ENCODE results near the gene LYSET.
A peak's percentile ranks its signal among the peaks of the same experiment; 100 is the strongest.
"Not testable (repeated sequence)": the region's sequence is repeated elsewhere in the genome, so short reads cannot be mapped to it uniquely, and the experiment has no call there.

Gene LYSET, protein sequence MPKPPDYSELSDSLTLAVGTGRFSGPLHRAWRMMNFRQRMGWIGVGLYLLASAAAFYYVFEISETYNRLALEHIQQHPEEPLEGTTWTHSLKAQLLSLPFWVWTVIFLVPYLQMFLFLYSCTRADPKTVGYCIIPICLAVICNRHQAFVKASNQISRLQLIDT

DNA sequence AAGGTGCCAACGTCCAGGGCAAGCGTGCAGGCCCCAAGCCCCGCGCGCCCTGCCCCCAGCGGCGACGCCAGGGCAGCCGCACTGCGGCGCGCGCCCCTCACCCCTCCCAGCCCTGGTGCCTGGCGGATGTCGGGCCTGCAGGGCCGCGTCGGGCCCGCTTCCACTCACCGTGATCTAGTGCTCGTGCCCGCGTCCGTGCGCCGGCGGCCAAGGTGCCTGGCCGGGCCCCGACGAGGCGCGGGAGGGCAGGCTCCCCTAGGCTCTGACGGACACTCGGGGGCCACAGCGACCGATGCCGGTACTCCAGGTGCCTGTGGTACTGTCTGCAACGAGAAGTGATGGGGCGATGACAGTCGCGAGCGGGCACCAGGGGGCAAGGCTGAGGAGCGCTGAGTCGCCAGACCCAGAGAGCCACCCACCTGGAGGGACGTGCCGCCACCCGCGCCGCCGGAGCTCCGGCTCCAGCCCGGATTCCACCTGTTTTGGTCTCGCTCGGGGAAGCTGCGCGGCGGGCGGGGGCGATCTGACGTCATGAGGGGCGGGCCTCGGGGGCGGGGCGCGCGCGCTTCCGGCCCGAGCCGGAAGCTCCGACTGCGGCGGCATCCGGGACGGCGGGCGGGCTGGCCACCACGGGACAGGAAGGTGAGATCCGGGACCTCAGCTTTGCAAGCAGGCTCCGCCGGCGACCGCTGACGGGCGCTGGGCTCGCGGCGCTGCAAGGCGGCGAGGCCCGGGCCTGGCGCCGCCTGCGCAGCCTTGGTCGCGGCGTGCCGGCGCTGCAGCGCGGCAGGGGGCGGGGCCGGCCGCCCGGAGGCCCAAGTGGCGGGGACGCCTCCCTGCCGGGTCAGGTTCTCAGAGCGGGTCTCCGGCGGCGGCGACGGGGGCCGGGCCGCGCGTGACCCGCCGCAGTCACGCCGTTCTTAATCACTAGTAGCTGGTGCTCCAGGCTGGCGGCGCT lies at the start of gene LYSET, which contains the start of gene MOAP1:
LYSET (plus strand) TSS at position 927 of the 958 bp plus-strand sequence. CDS start 89 bp downstream, outside the sequence.
MOAP1 (minus strand) TSS at position 507 of the 958 bp plus-strand sequence. CDS start 655 bp downstream, outside the sequence.
- peak; percentile 88 for DNase-seq

DNA sequence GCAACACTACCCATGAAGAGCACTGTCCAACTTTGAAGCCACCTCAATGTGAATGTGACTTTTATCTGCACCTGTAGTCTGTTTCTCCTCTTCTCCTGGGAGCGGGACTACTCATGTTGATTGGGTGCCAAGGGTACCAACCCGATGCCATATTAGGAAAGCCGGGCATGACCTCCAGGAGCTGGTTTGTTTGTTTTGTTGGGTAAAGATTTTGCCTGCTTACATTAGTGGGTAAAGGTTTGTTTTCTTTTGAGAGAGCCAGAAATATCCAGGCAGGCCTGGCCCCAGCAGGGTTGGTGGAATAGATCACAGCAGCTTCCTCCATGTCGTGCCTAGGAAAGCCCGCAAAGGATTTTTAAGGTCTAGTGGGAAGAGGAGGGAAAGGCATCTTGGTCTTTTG lies 49.7 kb upstream of the LYSET start:
- no peak for DNase-seq

DNA sequence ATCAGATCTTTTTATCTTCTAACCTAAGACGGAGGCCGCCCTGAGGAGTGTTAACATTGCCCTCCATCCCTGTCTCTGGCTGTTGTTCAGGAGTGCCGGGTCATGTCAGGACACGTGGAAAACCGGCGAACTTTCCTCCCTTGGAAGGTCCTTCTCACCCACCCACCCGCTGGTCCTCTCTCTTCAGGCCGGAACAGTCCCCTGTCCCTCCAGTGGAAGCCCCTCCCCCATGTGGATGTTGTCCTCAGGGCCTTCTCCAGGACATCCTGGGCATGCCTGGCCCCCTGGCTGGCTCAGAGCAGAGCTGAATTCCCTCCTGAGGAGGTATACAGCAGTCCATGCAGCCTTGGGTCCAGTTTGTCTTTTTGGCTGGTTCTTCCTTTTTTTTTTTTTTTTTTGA lies 49.1 kb upstream of the LYSET start:
- no peak for DNase-seq

DNA sequence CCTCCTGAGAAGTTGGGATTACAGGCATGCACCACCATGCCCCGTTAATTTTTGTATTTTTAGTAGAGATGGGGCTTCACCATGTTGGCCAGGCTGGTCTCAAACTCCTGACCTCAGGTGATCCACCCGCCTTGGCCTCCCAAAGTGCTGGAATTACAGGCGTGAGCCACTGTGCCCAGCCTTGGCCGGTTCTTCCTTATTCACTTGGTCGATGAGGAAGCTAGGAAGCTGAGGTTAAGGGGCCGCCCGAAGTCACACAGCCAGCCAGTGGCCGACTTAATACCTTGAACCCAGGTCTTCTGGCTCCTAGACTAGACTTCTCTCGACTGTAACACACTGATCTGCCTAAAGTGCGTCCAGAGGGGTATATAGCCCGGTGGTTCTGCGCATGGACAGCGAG lies 48.6 kb upstream of the LYSET start:
- DNase-seq, result not testable (repeated sequence)

DNA sequence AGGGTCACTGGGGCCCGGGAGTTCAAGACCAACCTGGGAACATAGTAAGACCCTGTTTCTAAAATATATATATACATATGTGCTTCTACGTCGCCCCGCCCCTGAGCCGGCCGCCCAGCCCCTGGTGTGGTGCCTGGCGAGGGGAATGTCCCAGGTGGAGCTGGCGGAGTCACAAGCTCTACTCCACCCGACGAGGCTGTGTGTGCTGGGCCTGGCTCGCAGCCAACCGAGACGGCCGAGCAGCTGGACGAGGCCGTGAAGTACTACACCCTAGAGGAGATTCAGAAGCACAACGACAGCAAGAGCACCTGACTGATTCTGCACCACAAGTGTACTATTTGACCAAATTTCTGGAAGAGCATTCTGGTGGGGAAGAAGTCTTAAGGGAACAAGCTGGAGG lies 47.3 kb upstream of the LYSET start:
- no peak for DNase-seq

DNA sequence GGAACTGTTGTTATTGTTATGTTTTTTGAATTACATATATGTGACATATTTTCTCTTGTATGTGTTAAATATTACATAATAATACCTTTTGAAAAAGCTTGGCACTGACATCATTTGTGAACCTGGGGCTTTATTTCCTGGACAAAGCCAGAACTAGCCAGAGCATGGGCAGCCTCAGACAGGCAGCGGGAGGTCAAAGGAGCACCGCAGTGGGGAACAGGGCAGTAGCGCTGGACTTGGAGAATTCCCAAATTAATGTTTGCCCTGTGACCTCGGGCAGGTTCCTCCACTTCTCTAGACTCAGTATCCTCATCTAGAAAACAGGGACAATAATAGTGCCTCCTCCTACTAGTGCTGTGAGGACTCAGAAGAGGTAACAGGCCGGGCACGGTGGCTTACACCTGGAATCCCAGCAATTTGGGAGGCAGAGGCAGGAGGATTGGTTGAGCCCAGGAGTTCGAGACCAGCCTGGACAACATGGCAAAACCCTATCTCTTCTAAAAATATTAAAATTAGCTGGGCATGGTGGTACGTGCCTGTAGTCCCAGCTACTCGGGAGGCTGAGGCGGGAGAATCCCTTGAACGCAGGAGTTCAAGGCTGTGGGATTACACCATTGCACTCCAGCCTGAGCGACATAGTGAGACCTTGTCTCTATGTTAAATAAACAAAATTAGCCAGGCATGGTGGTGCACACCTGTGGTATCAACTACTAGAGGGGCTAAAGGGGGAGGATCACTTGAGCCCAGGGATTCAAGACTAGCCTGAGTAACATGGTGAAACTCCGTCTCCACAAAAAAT lies 42.1 kb upstream of the LYSET start:
- no peak for DNase-seq

DNA sequence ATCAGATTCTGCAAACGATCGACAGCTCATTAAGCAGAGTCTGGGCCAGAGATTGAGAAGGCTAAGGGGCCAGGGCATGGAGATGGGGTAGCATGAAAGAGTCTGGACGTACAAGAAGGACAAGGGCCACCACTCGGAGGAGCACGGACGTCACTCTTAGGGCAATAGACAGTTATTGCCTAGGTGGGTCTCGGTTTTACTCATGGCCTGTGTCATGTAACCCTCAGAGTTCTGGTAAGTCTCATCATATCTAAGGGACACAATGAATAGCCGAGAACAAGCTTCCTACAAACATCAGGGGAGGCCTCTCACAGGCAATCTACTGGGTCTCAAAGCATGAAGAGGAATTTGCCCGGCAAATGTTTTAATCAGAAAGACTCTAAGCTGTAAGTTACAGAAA lies 39.0 kb upstream of the LYSET start:
- no peak for DNase-seq

DNA sequence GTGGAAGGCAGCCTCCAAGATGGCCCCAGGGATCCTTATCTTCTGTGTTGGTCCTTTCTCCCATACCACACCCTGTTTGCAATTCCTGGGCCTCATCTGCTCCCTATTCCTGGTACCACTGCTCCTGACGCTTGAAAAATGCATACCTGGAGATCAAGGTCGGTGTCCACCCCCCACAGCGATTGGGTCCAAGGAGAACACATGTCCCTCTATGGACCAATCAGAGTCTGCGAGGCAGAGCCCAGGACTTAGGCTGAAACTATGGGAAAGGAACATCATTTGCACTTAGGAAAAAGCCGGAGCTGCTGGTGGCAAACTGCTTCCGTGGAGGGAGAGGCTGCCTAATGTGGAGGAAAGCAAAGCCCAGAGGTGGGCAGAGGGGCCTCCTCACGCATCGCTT lies 36.1 kb upstream of the LYSET start:
- no peak for DNase-seq

DNA sequence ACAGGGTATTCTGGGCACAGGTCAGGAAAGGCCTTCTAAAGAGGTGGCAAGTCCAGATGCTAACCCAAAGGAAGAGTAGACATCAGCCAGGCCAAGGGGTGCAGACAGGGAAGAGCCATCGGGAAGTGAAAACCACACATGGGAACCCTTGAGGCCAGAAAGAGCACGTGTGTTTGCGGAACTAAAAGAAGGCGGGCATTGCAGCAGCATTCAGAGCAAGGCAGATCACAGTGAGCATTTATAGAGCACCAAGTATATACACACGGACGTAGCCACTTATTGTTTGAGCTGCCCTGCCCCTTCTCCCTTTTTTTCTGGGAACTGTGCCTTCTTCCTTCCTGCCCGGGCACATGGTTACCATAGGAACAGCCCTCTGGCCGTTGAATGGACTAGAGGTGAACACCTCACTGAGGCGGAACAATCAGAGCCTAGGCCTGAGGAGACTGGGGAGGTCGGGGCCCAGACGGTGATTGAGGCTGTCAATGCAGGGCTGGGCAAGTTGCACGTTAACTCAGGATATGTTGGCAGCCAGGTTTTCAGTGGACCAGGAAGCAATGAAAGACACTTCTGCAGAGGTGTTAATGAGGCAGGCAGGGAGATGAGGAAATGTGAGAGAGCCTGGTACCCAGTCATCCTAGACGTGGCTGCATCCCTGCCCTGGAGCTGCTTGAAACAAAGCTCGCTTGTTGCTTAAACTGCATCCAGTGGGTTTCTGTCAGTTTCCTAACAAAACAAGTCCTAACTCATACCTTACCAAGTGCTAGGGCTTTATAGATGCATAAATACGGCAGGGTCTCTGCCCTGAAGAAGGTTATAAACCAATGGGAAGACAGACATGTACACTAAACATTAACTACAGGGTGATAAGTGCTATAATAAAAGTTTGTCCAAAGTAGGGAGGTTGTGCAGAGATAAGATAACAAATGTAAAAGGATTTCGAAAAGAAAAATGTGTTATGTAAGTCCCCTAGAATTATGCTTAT lies 34.6 kb upstream of the LYSET start:
- no peak for DNase-seq

DNA sequence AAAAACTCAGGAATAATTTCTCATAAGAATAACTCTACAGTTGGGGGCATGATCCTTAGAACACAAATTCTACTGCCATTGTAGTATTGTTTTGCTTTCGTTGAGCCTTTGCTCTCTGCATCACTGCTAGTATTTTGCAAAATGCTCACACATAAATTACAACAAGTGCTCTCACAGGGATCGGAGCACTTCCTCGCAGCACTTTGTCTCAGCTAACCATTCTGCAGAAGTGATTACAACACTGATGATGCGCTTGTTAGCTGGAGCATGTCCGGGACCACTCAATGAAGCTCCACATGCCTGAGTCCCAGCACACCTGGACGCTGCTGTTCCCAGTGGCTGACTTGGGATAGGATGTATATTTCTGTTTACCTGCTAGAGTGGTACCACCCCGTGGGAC lies 32.0 kb upstream of the LYSET start:
- DNase-seq, result no peak

DNA sequence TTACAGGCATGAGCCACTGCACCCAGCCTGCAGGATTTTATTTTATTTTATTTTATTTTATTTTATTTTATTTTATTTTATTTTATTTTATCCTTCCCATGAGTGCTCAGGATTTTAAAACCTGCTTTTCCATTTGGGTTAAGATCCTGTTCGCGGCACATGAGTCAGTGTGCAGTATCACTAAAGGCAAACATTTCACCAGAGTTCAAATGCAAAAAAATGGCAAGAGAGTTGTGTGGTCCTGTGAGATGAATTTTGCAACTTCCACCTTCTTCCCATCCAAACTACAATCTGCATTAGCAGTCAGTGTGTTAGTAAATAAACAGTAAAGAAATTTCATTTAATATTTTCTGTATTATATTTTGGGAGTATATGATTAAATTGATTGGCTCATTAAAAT lies 29.4 kb upstream of the LYSET start:
- no peak for DNase-seq

DNA sequence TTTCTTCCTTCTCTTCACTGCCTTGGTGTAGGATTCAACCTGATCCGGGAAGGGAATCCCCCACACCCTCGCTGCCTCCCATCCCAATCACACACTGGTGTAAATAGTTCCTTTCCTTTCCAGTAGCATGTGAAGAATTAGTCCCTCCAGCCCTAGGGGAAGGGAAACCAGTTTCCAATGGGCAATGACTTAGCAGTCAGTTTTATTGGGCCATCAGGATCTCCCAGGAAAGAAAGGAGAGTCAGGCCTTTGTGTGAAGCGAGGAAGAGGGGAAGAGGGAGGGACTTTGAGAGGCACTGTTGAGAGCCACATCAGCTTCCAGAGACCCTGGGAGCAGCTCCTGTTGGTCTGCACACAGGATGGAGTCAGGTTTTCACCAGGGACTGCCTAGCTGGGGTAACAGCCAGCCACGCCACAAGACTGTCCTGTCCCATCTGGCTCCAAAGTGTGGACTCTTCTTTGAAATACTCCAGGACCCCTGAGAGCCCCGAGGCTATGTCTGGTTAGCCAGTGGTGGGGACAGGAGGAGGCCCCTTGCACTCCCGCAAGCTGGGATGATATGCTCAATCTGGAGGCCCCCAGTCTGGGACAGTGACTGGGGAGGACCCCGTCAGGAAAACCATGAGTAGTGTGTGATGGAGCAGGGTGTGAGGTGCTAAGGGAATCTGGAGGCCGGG lies 28.3 kb upstream of the LYSET start:
- no peak for DNase-seq

DNA sequence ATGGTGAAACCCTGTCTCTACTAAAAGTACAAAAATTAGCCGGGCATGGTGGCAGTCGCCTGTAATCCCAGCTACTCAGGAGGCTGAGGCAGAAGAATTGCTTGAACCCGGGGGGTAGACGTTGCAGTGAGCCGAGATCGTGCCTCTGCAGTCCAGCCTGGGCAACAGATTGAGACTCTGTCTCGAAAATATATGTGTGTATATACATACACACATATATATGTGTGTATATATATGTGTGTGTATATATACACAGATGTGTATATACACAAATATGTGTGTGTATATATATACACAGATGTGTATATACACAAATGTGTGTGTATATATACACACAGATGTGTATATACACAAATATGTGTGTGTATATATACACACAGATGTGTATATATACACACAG lies 26.8 kb upstream of the LYSET start:
- not testable (repeated sequence) for DNase-seq

DNA sequence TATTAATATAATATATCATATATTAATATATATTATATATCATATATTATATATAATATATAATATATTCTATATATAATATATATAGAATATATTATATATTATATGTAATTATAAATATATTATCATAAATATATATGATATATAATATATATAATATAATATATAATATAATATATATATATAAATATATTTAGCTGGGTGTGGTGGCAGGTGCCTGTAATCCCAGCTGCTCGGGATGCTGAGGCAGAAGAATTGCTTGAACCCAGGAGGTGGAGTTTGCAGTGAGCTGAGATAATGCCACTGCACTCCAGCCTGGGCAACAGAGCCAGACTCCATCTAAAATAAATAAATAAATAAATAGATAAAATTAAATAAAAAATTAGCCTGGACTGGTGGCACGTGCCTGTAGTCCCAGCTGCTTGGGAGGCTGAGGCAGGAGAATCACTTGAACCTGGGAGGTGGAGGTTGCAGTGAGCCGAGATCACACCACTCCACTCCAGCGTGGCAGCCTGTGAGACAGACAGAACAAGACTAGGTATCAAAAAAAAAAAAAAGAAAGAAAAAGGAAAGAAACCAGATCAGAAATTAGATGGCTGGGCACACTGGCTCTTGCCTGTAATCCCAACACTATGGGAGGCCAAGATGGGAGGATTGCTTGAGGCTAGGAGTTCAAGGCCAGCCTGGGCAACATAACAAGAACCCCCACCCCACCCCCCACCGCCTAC lies 25.3 kb upstream of the LYSET start:
- DNase-seq, result not testable (repeated sequence)

DNA sequence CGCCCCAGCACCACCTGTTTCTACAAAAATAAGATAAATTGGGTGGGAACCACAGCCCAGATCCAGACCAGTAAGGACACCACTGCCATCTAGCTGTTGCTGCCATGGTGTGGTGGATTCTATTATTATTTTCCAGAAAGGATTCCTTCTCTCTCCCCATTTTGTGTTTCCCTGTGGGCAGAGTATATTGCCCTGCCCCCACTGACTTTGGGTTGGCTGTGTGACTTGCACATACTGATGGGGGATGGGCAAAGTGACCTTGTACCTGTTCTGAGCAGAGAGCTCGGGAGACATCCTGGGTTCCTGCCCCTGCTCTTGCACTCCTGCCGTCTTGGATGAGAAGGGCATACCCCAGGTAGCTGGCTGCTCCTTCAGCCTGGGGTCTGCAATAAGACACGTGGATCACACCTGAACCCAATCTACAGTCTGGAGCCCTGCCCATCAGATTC lies 24.7 kb upstream of the LYSET start:
- DNase-seq, result no peak

DNA sequence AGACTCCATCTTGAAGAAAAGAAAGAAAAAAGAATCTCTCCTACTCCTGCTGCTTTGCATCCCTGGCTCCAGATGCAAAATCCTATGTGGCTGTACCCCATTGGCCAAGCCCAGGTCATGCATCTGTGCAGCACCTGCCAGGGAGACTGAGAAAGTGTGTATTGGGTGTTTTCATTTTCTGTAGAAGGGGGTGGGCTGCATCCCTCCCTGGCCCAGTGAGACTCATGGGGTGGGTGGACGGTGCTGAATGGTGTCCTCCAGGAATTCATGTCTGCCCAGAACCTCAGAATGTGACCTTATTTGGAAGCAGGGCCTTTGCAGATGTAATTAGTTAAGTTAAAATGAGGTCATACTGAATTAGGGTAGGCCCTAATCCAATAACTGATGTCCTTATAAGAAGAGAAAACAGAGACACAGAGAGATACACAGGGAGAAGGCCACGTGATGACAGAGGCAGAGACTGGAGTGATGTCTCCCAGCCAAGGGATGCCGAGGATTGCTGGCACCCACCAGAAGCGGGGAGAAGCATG lies 23.6 kb upstream of the LYSET start:
- no peak for DNase-seq

DNA sequence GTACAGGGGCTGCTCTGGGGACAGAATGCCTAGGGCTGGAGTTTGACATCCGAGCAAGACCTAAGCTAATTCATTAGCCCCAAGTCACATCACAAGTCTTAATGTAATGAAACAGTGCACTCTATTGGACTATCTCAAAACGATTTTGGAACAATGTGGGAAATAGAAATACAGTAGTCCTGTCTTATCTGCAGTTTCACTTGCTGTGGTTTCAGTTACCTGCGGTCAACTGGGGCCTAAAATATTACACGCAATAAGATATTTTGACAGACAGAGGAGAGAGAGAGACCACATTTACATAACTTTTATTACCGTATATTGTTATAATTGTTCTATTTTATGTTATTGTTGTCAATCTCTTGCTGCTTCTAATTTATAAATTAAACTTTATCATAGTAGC lies 21.6 kb upstream of the LYSET start:
- DNase-seq, result no peak

DNA sequence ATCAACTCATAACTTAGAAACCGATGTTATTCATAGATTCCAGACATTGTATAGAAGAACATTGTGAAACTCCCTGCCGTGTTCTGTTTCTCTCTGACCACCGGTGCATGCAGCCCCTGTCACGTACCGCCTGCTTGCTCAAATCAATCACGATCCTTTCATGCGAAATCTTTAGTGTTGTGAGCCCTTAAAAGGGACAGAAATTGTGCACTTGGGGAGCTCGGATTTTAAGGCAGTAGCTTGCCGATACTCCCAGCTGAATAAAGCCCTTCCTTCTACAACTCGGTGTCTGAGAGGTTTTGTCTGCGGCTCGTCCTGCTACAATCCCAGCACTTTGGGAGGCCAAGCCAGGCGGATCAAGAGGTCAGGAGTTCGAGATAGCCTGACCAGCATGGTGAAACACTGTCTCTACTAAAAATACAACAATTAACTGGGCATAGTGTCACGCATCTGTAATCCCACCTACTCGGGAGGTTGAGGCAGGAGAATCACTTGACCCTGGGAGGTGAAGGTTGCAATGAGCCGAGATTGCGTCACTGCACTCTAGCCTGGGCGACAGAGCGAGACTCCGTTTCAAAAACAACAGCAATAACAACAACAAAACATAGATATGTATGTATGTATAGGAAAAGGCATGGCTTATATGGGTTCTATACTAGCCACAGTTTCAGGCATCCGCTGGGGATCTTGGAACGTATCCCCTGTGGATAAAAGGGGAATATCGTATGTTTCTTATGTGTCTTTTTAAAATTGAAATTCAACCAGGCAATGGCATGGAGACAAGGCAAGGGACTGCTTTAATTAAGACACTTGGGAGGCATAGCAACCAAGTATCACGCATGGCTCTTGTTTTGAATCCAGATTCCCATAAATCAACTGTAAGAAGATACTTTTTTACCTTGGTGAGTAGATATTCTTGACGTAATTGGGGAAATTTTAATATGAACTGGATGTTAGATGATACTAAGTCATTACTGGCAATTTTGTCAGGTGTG lies 19.5 kb upstream of the LYSET start:
- not testable (repeated sequence) for DNase-seq

DNA sequence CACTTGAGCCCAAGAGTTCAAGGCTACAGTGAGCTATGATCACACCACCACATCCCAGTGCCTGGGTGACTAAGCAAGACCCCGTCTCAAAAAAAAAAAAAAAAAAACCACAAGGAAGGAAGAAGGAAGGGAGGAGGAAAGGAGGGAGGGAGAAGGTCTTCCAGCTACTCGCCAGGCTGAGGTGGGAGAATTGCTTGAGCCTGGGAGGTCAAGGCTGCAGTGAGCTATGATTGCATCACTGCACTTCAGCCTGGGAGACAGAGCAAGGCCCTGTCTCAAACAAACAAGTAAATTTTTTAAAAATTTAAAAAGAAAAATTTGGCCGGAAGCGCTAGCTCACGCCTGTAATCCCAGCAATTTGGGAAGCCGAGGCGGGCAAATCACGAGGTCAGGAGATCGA lies 16.5 kb upstream of the LYSET start:
- not testable (repeated sequence) for DNase-seq

Data from stimulated activated CD4-positive, alpha-beta T cell treated with anti-CD3 and anti-CD28 coated beads, Interleukin-4, amount 100 ng/mL, for 24 hours (primary cell).